ENCODE data around the gene SEPTIN1.

Gene SEPTIN1

DNA sequence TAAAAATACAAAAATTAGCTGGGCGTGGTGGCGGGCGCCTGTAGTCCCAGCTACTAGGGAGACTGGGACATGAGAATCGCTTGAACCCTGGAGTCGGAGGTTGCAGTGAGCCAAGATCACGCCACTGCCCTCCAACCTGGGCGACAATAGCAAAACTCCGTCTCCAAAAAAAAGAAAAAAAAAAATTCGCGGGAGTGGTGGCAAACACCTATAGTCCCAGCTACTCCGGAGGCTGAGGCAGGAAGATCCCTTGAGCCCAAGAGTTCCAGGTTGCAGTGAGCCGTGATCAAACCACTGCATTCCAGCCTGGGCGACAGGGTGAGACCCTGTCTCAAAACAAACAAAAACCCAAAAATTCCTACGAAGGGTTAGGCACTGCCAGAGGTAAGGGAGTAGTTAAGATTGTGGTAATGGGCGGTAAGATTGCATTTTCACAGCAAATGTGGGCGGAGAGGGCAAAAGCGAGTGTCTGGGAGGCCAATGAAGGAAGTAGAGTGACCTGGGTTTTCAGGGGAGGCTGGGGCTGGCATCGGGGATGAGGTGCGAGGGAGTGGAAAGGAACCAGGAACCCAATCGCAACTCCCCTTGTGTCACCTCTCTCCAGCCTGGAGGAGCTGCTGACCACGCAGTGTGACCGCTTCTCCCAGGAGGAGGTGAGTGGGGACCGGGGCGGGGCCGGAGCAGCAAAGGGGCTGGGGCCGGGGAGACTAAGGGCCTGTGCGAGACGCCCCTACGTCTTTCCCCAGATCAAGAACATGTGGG is 5.1 kb downstream of the SEPTIN1 start:
- DNase-seq (ENCODE audit: low spot score) = no peak

DNA sequence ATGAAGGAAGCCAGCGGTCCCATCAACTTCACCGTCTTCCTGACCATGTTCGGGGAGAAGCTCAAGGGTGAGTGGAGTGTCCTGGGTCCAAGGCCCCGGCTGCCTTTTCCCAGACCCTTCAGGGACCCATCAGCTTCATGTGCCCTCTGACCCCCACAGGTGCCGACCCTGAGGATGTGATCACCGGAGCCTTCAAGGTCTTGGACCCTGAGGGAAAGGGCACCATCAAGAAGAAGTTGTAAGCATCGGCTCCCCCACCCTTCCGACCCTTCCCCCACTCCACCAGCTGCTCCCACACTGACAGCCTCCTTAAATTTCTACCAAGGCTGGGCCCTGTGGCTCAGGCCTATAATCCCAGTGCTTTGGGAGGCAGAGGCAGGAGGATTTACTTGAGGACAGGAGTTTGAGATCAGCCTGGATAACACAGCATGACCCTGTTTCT is 5.9 kb downstream of the SEPTIN1 start:
- no peak for DNase-seq (ENCODE audit: low spot score)

DNA sequence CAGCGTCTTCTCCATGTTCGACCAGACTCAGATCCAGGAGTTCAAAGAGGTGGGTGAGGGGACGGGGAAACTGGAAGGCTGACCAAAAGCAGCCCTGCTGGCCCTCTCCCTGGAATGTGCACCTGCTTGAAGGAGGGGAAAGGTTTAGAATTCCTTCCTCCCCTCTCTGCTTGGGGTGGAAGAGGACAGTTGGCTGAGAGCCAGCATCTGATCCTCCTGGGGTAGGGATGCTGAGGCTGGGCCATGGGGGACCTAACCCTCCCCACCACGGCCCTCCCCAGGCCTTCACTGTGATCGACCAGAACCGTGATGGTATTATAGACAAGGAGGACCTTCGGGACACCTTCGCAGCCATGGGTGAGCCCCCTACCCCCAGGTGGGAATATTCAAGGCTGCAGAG is 6.5 kb downstream of the SEPTIN1 start:
- DNase-seq (ENCODE audit: low spot score) = no peak

DNA sequence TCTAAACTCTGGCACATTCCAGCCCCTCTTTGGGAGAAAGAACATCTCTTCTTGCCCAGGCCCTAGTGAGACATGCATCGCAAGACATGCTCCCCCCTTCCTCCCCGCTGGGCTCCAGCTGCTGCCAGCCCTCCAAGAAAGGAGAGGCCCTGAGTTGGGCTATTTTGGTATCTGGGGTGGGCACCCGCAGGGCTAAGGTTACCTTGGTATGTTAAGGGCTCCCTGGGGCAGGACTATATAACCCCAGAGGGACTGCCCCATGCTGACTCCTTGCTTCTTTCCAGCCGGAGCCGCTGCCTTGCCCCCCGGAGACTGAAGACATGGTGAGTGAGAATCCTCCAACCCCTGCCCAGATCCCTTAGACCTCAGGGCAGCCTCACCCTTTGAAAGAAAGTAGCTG is 7.8 kb downstream of the SEPTIN1 start, which contains the start of gene MYL11:
TSS of gene MYL11 (plus strand) at position 265 of the 400 bp plus-strand sequence. CDS start at position 321, 56 bp downstream.
- DNase-seq (ENCODE audit: low spot score) = no peak

DNA sequence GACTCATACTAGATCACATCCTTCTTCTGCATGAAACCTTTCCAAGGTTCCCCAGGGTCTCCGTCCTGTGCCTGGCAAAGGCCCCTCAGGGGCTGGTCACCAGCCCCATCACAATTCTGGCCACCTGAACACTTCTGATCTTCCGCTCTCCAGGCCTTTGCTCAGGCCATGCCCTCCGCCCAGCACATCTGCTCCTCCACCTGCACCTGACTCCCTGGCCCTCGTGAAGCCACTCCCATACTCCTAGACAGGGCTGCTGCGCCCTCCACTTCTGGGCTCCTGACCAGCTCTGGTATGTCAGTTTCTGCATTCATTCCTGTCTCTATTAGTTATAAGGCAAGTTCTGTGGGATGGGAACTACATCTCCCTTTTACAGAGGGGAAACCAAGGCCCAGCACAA is 9.6 kb downstream of the SEPTIN1 start:
- no peak for DNase-seq (ENCODE audit: low spot score)

DNA sequence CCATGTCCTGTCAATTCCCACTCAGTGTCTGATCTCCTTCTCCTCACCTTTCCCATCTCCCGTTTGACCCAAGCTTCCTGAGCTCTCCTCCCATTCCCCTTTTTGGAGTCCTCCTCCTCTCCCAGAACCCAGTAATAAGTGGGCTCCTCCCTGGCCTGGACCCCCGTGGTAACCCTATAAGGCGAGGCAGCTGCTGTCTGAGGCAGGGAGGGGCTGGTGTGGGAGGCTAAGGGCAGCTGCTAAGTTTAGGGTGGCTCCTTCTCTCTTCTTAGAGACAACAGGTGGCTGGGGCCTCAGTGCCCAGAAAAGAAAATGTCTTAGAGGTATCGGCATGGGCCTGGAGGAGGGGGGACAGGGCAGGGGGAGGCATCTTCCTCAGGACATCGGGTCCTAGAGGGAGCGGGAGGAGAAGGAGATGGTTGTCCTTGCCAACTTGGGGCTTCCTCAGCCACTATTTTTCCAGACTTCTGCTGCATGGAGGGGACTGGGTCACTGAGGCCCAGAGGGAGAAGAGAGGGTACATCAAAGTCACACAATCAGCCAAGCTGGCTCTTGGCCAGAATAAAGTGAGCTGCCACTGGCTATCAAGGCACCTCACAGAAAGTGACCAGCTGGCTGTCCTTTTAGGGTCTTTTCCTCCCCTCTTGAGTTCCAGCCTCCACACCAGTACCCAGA is 10.2 kb downstream of the SEPTIN1 start:
- no peak for DNase-seq (ENCODE audit: low spot score)

DNA sequence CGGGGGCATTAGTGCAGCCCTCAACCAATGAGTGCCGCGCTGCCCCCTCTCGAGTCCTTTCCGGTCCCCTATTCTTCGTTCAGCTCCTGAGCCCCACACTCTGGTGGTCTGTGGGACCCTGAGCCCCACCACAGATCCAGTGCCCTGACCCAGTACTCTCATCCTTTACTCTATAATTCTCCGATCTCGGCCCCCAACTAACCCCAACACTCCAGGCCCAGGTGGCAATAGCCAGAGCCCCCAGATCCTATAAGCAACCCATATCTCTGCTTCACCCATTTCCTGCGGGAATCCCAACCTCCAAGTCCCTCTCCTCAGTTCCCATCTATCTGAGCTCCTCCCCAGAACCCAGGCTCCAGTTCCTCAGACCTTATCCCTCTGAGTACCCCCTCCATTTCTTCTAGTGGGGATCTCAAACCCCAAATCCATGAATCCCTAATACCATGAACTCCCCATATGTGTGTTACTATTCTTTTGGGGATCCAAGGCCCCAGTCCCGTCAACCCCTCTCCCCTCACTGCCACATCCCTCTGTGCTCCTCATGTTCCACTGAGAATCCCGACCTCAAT is 11.0 kb downstream of the SEPTIN1 start:
- DNase-seq (ENCODE audit: low spot score) = no peak

DNA sequence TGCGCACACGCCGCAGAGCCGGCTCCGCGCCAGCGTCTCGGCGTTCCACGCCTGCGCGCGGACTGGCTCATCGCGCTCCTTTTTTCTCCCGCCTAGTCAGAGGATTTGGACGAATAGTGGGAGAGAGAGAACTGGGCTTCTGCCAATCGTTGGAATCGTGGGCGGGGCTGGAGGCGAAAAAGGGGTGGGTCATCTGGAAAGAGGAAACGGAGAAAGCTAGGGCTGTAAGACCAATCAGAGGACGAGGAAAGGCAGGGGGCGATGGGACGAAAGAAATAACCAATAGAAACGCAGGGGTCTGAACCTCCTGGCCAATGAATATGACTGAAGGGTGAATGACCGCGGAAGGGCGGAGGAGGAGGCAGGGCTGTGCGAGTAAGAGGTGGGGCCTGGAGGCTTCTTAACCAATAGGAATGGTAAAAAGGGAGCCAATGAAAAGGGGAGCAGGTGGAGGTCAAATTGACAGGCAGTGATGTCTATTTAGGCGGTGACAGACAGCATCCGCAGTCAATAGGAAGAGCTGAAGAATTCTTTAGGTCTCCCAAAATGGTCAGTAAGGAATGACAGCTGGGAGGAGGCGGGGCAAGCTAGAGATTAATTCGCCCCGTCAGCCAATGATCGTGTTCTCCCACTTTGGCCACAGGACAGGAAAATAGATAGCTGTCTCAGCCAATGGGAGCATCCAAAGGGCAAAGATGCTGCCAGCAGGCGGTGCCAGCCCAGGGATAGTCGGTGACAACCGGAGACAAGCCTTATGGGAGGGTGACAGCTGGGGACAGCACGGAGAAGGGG is 11.7 kb downstream of the SEPTIN1 start, which contains the start of gene TBC1D10B:
TSS of gene TBC1D10B (minus strand) at position 39 of the 792 bp plus-strand sequence. CDS start 311 bp downstream, outside the sequence.
- DNase-seq (ENCODE audit: low spot score) = peak; percentile 100

DNA sequence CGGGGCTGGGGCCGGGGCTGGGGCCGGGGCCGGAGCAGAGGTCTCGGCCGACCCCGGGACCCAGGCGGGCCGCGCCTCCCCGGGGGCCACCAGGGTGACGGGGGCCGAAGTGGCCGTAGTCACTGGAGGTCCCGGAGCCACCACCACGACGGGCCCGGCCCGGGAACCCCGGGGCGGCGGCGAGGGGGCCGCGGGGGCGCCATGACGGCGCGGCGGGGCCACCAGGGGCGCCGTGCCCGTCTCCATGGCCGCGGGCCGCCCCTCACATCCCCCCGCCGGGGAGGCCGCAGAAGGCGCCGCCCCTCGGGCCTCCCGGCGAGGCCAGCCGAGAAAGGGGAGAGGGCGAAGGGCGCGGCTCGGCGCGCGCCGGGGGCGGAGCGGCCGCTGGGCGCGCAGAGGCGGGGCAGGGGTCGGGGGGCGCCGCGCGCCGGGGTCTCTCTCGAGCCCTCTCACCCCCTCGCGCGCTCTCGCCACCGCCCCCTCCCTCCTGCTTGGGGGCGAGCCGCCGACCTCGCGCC is 12.4 kb downstream of the SEPTIN1 start:
- no peak for DNase-seq (ENCODE audit: low spot score)

DNA sequence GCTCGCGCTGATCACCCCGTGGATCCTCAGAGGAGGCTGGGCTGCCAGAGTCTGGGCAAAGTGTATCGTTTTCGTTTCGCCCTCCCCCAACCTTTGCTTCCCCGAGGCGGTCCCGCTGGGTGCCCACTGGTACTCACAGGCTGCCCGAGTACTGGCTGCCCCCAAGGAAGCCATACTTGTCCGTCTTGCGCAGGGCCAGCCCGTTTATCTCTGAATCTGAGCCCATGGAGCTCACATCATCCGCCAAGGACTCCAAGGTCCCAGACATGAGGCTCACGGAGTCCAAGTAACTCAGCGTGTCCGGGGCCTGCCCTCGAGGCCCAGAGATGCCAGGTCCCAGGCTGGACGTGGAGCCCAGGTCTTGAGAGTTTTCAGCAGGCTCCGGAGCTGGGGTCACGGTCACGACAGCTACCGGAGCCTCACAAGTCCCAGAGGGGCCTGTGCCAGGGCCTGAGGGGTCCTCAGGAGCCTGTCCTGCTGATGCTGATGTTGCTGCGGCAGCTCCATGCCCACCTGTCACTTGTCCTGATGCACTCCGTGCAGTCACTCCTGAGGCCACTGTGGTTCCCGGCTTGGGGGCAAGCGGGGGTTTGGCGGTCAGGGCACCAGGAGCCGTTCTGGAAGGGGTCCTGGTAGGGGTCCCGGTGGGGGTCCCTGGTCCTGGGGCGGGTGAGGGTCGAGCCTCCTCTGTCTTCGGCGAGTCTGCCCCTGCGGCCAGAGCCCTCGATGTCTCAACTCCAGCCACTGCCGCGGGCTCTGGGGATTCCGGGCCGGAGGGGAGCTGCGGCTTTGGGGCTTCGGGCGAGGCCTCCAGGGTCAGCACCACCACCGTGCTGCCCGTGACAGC is 13.0 kb downstream of the SEPTIN1 start:
- peak; percentile 9 for DNase-seq (ENCODE audit: low spot score)

DNA sequence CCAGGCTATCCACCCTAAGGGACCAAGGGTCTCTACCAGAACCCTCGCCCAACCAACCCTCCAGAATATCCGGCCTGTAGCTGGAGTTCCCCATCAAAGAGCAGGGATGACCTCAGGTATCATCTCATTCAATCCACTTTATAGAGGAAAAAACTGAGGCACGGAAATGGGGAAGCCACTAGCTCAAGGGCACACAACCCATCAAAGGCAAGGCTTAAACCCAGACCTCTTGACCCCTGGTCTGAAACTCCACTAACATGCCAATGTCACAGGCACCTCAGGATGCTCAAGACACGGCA is 13.6 kb downstream of the SEPTIN1 start:
- peak; percentile 1 for DNase-seq (ENCODE audit: low spot score)

DNA sequence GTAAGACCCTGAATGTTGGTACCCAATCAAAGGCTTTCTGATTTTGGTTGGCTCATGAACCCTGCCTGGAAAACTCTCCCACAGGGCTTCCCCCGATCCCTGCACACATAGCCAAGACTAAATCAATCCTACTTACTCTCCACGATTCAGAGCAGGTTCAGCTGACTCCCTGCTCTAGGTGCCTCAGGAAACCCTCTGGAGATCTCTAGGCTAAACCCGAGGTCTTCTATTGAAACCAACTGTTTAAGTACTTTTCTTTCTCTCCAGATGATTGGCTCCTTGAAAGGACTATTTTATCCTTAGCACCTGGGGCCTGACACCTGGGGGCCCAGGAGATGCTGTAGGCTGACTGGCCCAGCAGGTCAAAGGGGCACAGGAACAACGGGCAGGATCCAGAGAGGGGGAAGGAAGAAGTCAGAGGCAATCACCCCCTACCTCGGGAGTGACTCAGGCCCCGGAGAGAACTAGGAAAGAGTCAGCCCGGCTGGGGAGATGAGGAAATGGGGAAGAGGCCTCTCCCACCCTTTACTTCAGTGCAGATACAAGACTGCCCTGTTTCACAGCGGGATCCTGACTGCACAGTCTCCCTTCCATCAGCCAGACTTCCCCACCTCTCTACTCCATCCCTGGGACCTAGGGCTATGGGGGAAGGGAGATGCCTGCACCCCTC is 14.1 kb downstream of the SEPTIN1 start:
- peak; percentile 77 for DNase-seq (ENCODE audit: low spot score)

DNA sequence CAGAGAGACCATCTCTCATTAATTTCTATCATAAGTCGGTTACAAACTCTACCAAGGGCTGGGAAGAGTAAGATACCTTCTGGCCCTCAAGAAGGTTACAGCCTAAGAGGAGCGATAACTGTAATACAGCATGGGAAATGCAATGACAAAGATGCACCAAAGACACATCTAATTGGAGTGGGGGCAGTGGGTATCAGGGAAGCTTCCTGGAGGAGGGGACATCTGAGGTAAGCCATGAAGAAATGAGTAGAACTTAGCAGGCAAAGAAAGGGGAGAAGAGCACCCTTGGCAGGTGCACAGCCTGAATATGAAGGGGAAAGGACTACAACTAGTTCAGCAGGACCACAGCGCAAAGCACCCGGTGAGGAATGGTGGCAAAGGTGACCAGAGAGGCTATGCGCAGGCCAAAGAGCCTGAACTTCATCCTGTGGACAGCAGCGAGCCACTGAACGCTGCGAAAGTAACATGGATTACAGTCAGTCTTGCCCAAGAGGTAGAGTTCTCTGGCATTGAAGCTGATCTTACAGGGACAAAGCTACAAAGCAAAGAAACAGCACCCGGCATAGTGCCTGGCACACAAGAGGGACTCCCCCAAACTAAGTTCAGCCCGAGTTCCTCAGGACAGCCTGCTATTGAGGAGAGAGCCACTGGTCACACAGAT is 14.9 kb downstream of the SEPTIN1 start:
- DNase-seq (ENCODE audit: low spot score) = no peak

DNA sequence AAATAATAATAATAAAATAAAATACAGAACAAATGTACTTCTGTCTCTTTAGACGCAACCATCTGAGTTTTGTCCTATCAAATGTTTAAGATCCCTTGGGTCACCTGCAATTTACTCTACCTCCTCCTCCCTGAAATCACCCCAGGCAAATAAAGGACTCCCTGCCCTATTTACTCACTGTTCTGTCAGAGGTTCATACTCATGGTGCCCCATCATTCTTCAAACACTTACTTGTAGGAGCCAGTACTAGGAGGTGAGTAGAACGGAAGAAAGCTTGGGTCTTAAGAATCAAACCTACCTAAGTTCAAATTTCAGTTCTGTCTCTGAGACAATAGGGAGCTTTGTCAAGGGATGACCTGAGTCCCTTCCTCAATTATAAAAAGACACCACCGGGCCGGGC is 15.8 kb downstream of the SEPTIN1 start:
- no peak for DNase-seq (ENCODE audit: low spot score)

DNA sequence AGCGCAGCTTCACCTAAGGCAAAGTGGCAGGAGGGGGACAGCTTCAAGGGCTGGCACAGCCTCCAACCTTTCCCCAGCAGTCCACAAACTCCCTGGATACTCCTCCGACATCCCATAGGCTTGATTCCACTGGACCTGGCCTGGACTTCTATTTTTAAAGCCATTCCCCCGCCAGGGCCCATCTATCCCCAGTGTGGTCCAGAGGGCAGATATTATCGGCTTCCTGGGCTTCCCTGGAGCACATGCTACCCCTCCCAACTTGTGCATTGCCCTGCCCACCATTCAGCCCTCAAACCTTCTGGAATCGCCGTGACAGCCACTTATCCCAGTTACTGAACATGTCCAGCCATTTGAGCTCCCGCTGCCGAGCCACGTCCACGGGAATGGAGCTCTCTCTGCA is 17.2 kb downstream of the SEPTIN1 start:
- no peak for DNase-seq (ENCODE audit: low spot score)

DNA sequence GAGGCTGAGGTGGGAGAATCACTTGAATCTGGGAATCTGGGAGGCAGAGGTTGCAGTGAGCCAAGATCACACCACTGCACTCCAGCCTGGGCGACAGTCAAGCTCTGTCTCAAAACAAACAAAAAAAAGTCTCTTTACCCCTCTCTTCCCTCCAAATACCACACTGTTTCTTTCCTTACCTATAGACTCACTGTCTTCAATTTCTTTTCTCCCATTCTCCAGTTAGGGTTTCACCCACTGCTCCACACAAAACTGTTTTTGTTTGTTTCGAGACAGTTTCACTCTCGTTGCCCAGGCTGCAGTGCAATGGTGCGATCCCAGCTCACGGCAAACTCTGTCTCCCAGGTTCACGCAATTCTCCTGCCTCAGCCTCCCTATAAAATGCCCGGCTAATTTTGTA is 21.2 kb downstream of the SEPTIN1 start:
- no peak for DNase-seq (ENCODE audit: low spot score)

DNA sequence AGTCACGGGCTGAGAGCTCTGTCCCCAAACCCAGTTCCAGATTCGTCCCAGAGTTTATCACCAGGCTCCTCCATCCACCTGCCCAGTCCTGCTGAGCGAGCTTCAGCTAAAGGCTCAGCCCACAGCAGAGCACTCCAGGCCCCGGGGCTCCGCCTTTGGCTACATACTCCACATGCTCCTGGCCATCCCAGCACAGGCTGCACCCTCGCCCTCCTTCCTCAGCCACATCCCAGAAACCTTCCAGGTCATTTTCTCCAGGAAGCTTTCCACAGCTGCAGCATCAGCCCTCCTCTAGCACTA is 22.5 kb downstream of the SEPTIN1 start:
- DNase-seq (ENCODE audit: low spot score) = no peak

DNA sequence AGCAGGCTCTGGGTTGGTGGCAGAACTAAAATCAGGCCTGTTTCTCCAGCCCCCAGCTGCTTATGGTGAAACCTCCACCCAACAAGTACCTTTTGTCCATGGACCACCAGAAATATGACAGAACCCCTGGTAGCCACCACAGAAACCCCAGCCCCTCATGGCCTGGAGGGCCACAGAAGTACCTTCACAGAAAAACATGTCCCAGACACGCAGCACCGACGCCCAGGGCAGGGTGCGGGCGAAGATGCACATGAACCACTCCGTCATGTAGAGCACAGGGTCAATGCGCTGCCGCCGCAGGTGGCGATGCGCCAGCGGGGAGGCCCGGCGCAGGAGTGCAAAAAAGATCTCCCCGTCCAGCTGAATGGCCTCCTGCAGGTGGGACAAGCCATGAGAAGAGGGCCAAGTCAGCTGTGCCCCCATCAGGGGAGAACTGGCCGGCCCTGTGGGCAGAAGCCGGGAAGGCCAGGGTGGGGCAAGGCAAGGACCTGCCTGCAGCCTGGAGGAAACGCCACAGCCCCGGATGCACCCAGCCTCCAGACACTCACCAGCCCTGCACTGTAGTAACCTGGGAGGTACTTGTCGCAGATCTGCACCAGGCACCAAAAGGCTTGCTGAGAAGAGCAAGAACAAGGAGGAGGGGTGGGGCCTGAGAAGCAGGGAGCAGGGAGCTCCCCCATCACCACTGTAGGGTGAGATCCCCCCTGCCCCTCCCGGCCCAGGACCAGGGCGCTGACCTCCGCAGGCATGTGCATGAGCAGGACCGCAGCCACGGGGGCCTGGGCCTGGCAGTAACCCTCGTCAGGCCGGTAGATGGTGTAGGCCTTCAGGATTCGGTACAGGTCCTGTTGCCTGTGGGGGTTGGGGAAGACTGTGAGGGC is 23.1 kb downstream of the SEPTIN1 start:
- no peak for DNase-seq (ENCODE audit: low spot score)

DNA sequence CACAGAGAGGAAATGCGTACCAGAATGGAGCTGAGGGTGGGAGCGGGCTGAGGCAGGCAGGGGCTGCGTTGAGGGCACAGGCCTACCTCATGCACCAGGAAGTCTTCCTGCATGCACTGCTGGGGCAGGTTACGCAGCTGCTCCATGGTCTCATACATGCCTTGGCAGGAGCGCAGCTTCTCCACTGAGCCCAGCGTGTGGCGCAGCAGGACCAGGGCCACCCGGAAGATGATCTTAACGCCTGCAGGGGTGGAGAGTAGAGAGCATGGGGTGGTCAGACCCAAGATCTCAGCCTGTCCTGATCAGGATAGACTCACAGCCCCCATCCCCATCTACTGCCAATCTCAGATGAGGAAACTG is 23.8 kb downstream of the SEPTIN1 start:
- no peak for DNase-seq (ENCODE audit: low spot score)
